H9 (cell line): Measurements from ENCODE around the gene DNAJB2. TPM values are rescaled to one million over a fixed set of nuclear protein-coding genes. Genes with fewer than 3 reads are reported as not detected.

ENCODE experiments used
- DNase-seq: peaks from one replicate; pipeline ENCODE4 v3.0.0-alpha.2; 2017
- H2AFZ ChIP-seq: one replicate; pipeline ENCODE4 v1.6.1; 2013; ENCODE audit warnings: mild to moderate bottlenecking, low read length, control low read depth, moderate library complexity
- H2AK5ac ChIP-seq: 2 replicates; pipeline ENCODE4 v1.6.1; 2013; ENCODE audit warnings: low read length, control low read depth, mixed read lengths; ENCODE audit not compliant: insufficient read length
- H2BK120ac ChIP-seq: one replicate; pipeline ENCODE4 v1.6.1; 2013; ENCODE audit warnings: low read depth, mild to moderate bottlenecking, low read length, control low read depth, inconsistent platforms; ENCODE audit not compliant: poor library complexity, severe bottlenecking
- H2BK12ac ChIP-seq: 2 replicates; pipeline ENCODE4 v1.6.1; 2013; ENCODE audit warnings: low read length, control low read depth, mixed read lengths, low read depth; ENCODE audit not compliant: insufficient read length
- H2BK15ac ChIP-seq: 2 replicates; pipeline ENCODE4 v1.6.1; 2013; ENCODE audit warnings: low read depth, low read length, control low read depth
- H2BK20ac ChIP-seq: one replicate; pipeline ENCODE4 v1.6.1; 2013; ENCODE audit warnings: low read depth, mild to moderate bottlenecking, low read length, control low read depth, inconsistent platforms; ENCODE audit not compliant: poor library complexity, severe bottlenecking
- H2BK5ac ChIP-seq: 2 replicates; pipeline ENCODE4 v1.6.1; 2013; ENCODE audit warnings: low read length, control low read depth, mixed read lengths; ENCODE audit not compliant: insufficient read length
- H3K14ac ChIP-seq: 2 replicates; pipeline ENCODE4 v1.6.1; 2013; ENCODE audit warnings: low read length, control low read depth; ENCODE audit not compliant: insufficient read depth
- H3K18ac ChIP-seq: 2 replicates; pipeline ENCODE4 v1.6.1; 2013; ENCODE audit warnings: low read depth, mild to moderate bottlenecking, mixed read lengths, low read length, control low read depth; ENCODE audit not compliant: insufficient read length
- H3K23ac ChIP-seq: 2 replicates; pipeline ENCODE4 v1.6.1; 2013; ENCODE audit warnings: low read length, control low read depth, mixed read lengths, low read depth; ENCODE audit not compliant: insufficient read length
- H3K23me2 ChIP-seq: 2 replicates; pipeline ENCODE4 v1.6.1; 2013; ENCODE audit warnings: low read depth, mild to moderate bottlenecking, mixed read lengths, low read length, control low read depth; ENCODE audit not compliant: insufficient read length, poor library complexity, severe bottlenecking
- H3K27ac ChIP-seq: 2 replicates; pipeline ENCODE4 v1.5.1; 2013; ENCODE audit warnings: low read length, control low read depth, mixed read lengths, low read depth; ENCODE audit not compliant: insufficient read length
- H3K27me3 ChIP-seq: 2 replicates; pipeline ENCODE4 v1.6.1; 2013; ENCODE audit warnings: low read length, control low read depth, inconsistent platforms; ENCODE audit not compliant: insufficient read depth
- H3K4ac ChIP-seq: 2 replicates; pipeline ENCODE4 v1.6.1; 2013; ENCODE audit warnings: low read depth, mild to moderate bottlenecking, control low read depth, inconsistent platforms, low read length, moderate library complexity
- H3K4me1 ChIP-seq: 2 replicates; pipeline ENCODE4 v1.6.1; 2013; ENCODE audit warnings: low read length, control low read depth, inconsistent platforms; ENCODE audit not compliant: insufficient read depth
- H3K4me2 ChIP-seq: 2 replicates; pipeline ENCODE4 v1.6.1; 2013; ENCODE audit warnings: low read length, control low read depth, mixed read lengths; ENCODE audit not compliant: insufficient read length, insufficient read depth
- H3K56ac ChIP-seq: 2 replicates; pipeline ENCODE4 v1.6.1; 2013; ENCODE audit warnings: low read depth, mild to moderate bottlenecking, mixed read lengths, low read length, control low read depth; ENCODE audit not compliant: insufficient read length
- H3K79me1 ChIP-seq: 2 replicates; pipeline ENCODE4 v1.6.1; 2013; ENCODE audit warnings: low read depth, mild to moderate bottlenecking, moderate library complexity, low read length, control low read depth, inconsistent platforms; ENCODE audit not compliant: insufficient read depth, poor library complexity, severe bottlenecking
- H3K79me2 ChIP-seq: 2 replicates; pipeline ENCODE4 v1.6.1; 2013; ENCODE audit warnings: low read length, control low read depth, inconsistent platforms; ENCODE audit not compliant: insufficient read depth
- H3K9ac ChIP-seq: 2 replicates; pipeline ENCODE4 v1.6.1; 2013; ENCODE audit warnings: low read length, control low read depth, mixed read lengths; ENCODE audit not compliant: insufficient read length; ENCODE audit errors: extremely low read depth
- H3K9me3 ChIP-seq: one replicate; pipeline ENCODE4 v1.6.1; 2013; ENCODE audit warnings: low read depth, low read length, inconsistent platforms; ENCODE audit not compliant: control insufficient read depth
- H3T11ph ChIP-seq: one replicate; pipeline ENCODE4 v1.6.1; 2013; ENCODE audit warnings: mild to moderate bottlenecking, low read length, control low read depth, inconsistent platforms
- H4K20me1 ChIP-seq: one replicate; pipeline ENCODE4 v1.6.1; 2013; ENCODE audit not compliant: control insufficient read depth, insufficient read length, insufficient read depth
- H4K5ac ChIP-seq: 2 replicates; pipeline ENCODE4 v1.6.1; 2013; ENCODE audit warnings: low read depth, mild to moderate bottlenecking, mixed read lengths, low read length, control low read depth; ENCODE audit not compliant: insufficient read length
- H4K8ac ChIP-seq: replicated peaks from 2 replicates; pipeline ENCODE4 v1.6.1; 2013; ENCODE audit warnings: low read length, control low read depth, mixed read lengths, low read depth; ENCODE audit not compliant: insufficient read length
- H4K91ac ChIP-seq: 2 replicates; pipeline ENCODE4 v1.6.1; 2013; ENCODE audit warnings: low read depth, mild to moderate bottlenecking, moderate library complexity, mixed read lengths, low read length, control low read depth; ENCODE audit not compliant: insufficient read length
- H3K27ac Mint-ChIP-seq, 3 experiments: 2 replicates in 2 of 3; 3 replicates in 1 of 3; pipeline ENCODE4 v1.8.0; 2020 to 2021; ENCODE audit warnings: mixed read lengths in 3 of 3, mild to moderate bottlenecking in 1 of 3, moderate library complexity in 1 of 3
- H3K27me3 Mint-ChIP-seq: 2 replicates; pipeline ENCODE4 v1.8.0; 2021; ENCODE audit warnings: low read depth, mild to moderate bottlenecking, moderate library complexity, mixed read lengths
- H3K36me3 Mint-ChIP-seq, 3 experiments: 2 replicates in 2 of 3; 3 replicates in 1 of 3; pipeline ENCODE4 v1.8.0; 2020 to 2021; ENCODE audit warnings: low read depth in 3 of 3, mixed read lengths in 3 of 3; ENCODE audit not compliant: insufficient read depth in 1 of 3
- H3K4me1 Mint-ChIP-seq, 2 experiments: 2 replicates each; pipeline ENCODE4 v1.8.0; 2020; ENCODE audit warnings: mixed read lengths in 2 of 2
- H3K4me3 Mint-ChIP-seq, 2 experiments: 2 replicates in 1 of 2; 3 replicates in 1 of 2; pipeline ENCODE4 v1.8.0; 2020 to 2021; ENCODE audit warnings: mild to moderate bottlenecking in 2 of 2, mixed read lengths in 2 of 2, moderate library complexity in 1 of 2
- H3K9me3 Mint-ChIP-seq, 2 experiments: 2 replicates in 1 of 2; 3 replicates in 1 of 2; pipeline ENCODE4 v1.8.0; 2020; ENCODE audit warnings: mild to moderate bottlenecking in 2 of 2, mixed read lengths in 2 of 2, moderate library complexity in 1 of 2
- CTCF ChIP-seq: fragments of 200-600 bp; sonication (generic); conservative IDR thresholded peaks from 3 replicates; pipeline ENCODE4 v1.8.0; 2021; ENCODE audit warnings: antibody characterized with exemption, mild to moderate bottlenecking
- WGBS: extraction: QIAGEN DNeasy Blood & Tissue Kit; methylation state at CpG from one replicate; pipeline ENCODE4 v1.1.7; 2013; ENCODE audit warnings: missing lambda C conversion rate, low lambda C conversion rate, mixed read lengths; ENCODE audit not compliant: insufficient read length; ENCODE audit errors: extremely low coverage; 5-methylcytosine and 5-hydroxymethylcytosine counted together
- microRNA-seq: library from miRNA; unstranded; fragments of <30 nt; microRNA quantifications from one replicate; pipeline ENCODE4, GENCODE V29; 2020; ENCODE audit warnings: borderline microRNAs expressed
- total RNA-seq: library from RNA; stranded (reverse); gene quantifications from 2 replicates; pipeline ENCODE4 v1.2.1, GENCODE V29; 2021

Gene DNAJB2
- total RNA-seq, 1 experiment from 2014 or later: 34.1 TPM

- no peak overlapping the region; the same call in 1 of the 2 replicates for H3K4ac ChIP-seq
- no peak overlapping the region for H2AK5ac ChIP-seq
- H4K91ac ChIP-seq: no peak overlapping the region
- H3K4me2 ChIP-seq: no peak overlapping the region
- peaks cover 0 to 1% (median 0%) of the 10 kb centered on the region in 3 experiments; a peak in 1 of 7 replicates for H3K36me3 Mint-ChIP-seq
- H3K9ac ChIP-seq: no peak overlapping the region
- H2BK20ac ChIP-seq: no peak overlapping the region
- no peak overlapping the region for H2BK120ac ChIP-seq
- no peak overlapping the region for H3K14ac ChIP-seq
- no peak overlapping the region for H3K23ac ChIP-seq
- no peak for TF ChIP-seq CTCF
- H4K20me1 ChIP-seq: no peaks in the 10 kb centered on the region
- no peak overlapping the region for H4K5ac ChIP-seq
- H2BK15ac ChIP-seq: no peak overlapping the region
- peaks cover 16% of the 10 kb centered on the region in 2 experiments for H3K4me1 Mint-ChIP-seq
- H3K23me2 ChIP-seq: peaks cover 3% of the 10 kb centered on the region
- no peaks in the 10 kb centered on the region for H3K9me3 ChIP-seq
- no peak overlapping the region for H2BK12ac ChIP-seq
- H3K56ac ChIP-seq: no peak overlapping the region
- H3T11ph ChIP-seq: no peak overlapping the region
- H4K8ac ChIP-seq: no peak overlapping the region
- H2AFZ ChIP-seq: no peak overlapping the region
- H3K4me1 ChIP-seq: no peaks in the 10 kb centered on the region
- H3K27ac Mint-ChIP-seq: no peak overlapping the region
- no peak overlapping the region for H3K4me3 Mint-ChIP-seq
- H3K27me3 ChIP-seq: peaks cover 19% of the 10 kb centered on the region; the same call in 1 of the 2 replicates
- H3K18ac ChIP-seq: no peak overlapping the region
- no CpG with 5 or more reads among the region's 5 CpGs for whole genome bisulfite sequencing
- no peaks in the 10 kb centered on the region for H3K79me2 ChIP-seq
- DNase-seq: no peak
- H2BK5ac ChIP-seq: no peak overlapping the region
- peaks cover 75% of the 10 kb centered on the region for H3K27me3 Mint-ChIP-seq
- no peak overlapping the region for H3K27ac ChIP-seq
- H3K79me1 ChIP-seq: no peaks in the 10 kb centered on the region
- no peaks in the 10 kb centered on the region; a peak in 1 of 5 replicates for H3K9me3 Mint-ChIP-seq
These were observed 56.2 kb downstream of the DNAJB2 start for GRCh38 chr2:219335373-219335786.

Small RNAs within 50 kb of the gene (microRNA-seq; reads per million reads assigned to microRNA genes)
- not detected for gene MIR153-1

Other genes starting within 250 kb of the DNAJB2 start
- 0.18 and 0.20 TPM in 2 replicates for gene CFAP65, start 237.8 kb upstream of the DNAJB2 start, total RNA-seq
- gene IHH, start 218.4 kb upstream of the DNAJB2 start, total RNA-seq: 0.11 TPM in 1 of 2 replicates, not detected in the other
- 19.7 and 20.8 TPM in 2 replicates for gene NHEJ1, start 118.6 kb upstream of the DNAJB2 start, total RNA-seq
- gene SLC23A3, start 109.3 kb upstream of the DNAJB2 start, total RNA-seq: 1.2 and 1.9 TPM in 2 replicates
- 33.0 and 36.4 TPM in 2 replicates for gene CNPPD1, start 102.4 kb upstream of the DNAJB2 start, total RNA-seq
- gene RETREG2, start 101.1 kb upstream of the DNAJB2 start, total RNA-seq: 46.7 and 48.0 TPM in 2 replicates
- gene ZFAND2B, start 72.6 kb upstream of the DNAJB2 start, total RNA-seq: 15.9 and 16.4 TPM in 2 replicates
- gene ABCB6, start 60.4 kb upstream of the DNAJB2 start, total RNA-seq: 44.6 and 46.4 TPM in 2 replicates
- gene ATG9A, start 49.7 kb upstream of the DNAJB2 start, total RNA-seq: 46.4 and 52.2 TPM in 2 replicates
- 45.9 and 55.4 TPM in 2 replicates for gene ANKZF1, start 49.6 kb upstream of the DNAJB2 start, total RNA-seq
- gene GLB1L, start 33.9 kb upstream of the DNAJB2 start, total RNA-seq: 5.8 and 6.5 TPM in 2 replicates
- gene STK16, start 33.9 kb upstream of the DNAJB2 start, total RNA-seq: 21.6 and 22.4 TPM in 2 replicates
- not detected in 2 replicates for gene TUBA4B, start 26.1 kb upstream of the DNAJB2 start, total RNA-seq
- 25.5 and 27.2 TPM in 2 replicates for gene TUBA4A, start 25.4 kb upstream of the DNAJB2 start, total RNA-seq
- gene PTPRN, start 30.0 kb downstream of the DNAJB2 start, total RNA-seq: 6.3 and 6.5 TPM in 2 replicates
- gene RESP18, start 53.4 kb downstream of the DNAJB2 start, total RNA-seq: not detected in 2 replicates
- 60.9 and 63.5 TPM in 2 replicates for gene DNPEP, start 108.5 kb downstream of the DNAJB2 start, total RNA-seq
- gene DES, start 139.0 kb downstream of the DNAJB2 start, total RNA-seq: 3.0 and 4.6 TPM in 2 replicates
- gene SPEG, start 155.5 kb downstream of the DNAJB2 start, total RNA-seq: 23.7 and 25.2 TPM in 2 replicates
- gene GMPPA, start 219.5 kb downstream of the DNAJB2 start, total RNA-seq: 32.0 and 34.5 TPM in 2 replicates
- 0.37 and 0.42 TPM in 2 replicates for gene ASIC4, start 235.1 kb downstream of the DNAJB2 start, total RNA-seq